GM19193 (cell line): ENCODE measurements around the gene CDH13.

Experiments used
- POLR2A ChIP-seq: IDR thresholded peaks from 4 replicates; pipeline ENCODE4 v1.6.1; 2011; ENCODE audit not compliant: insufficient read depth, insufficient read length; ENCODE audit errors: extremely low read depth

The CDH13 gene

DNA sequence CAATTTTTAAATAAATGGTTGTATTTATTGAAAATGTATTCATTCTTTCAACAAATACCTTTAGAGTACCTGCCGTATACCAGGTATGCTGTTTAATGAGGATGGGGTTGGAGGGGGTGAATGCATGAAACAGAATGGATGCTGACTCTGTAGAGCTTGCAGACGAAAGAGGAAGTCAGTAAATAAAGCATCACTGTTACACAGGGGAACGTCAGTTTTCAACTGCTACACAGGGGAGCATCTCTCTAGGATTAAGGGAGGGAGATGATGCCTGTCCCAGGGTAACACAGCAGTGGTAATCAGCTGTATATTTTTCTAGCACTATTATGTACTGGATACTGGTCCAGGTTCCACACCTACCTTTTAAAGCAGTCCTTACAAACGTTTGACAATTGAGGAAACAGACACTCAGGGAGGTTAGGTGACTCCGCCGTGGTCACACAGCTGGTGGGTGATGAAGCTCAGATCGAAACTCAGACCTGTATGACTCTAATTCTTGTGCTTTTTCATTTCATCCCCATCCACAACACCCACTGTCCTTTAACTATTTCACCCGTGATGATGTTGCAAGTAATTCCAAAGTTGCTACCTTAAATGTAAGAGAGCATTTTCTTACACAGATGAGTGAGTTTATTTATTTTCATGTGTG lies 728.9 kb downstream of the CDH13 start:
- TF ChIP-seq POLR2A, result no peak

- TF ChIP-seq POLR2A, result no peak
Observed at GRCh38 chr16:83356266-83356665, 729.5 kb downstream of the CDH13 start.

- no peak for TF ChIP-seq POLR2A
Observed at GRCh38 chr16:83356986-83357385, 730.2 kb downstream of the CDH13 start.

GRCh38 chr16:83363521-83363920 lies 736.8 kb downstream of the CDH13 start:
- no peak for TF ChIP-seq POLR2A

DNA sequence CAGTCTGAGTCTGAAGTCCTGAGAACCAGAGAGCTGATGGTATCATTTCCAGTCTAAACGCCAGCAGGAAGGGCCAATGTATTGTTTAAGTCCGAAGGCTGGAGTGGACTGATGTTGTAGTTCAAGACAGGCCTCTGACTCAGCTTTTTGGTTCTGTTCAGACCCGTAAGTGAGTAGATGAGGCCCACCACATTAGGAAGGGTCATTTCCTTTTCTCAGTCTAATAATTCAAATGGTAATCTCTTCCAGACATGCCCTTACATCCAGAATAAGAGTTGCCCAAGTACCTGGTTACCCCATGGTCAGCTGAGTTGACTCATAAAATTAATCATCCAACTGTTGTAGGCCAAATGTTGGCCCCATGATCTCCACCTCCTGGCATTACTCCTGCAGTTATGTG lies 738.4 kb downstream of the CDH13 start:
- no peak for TF ChIP-seq POLR2A

- no peak for TF ChIP-seq POLR2A
Observed at GRCh38 chr16:83366228-83366627, 739.5 kb downstream of the CDH13 start.

GRCh38 chr16:83374979-83375378 lies 748.2 kb downstream of the CDH13 start:
- TF ChIP-seq POLR2A, result no peak

GRCh38 chr16:83389751-83390150 lies 763.0 kb downstream of the CDH13 start:
- no peak for TF ChIP-seq POLR2A

- TF ChIP-seq POLR2A, result no peak
Observed at GRCh38 chr16:83390759-83391158, 764.0 kb downstream of the CDH13 start.

- no peak for TF ChIP-seq POLR2A
Observed at GRCh38 chr16:83392743-83393142, 766.0 kb downstream of the CDH13 start.

GRCh38 chr16:83393196-83393981 lies 766.6 kb downstream of the CDH13 start:
- no peak for TF ChIP-seq POLR2A

DNA sequence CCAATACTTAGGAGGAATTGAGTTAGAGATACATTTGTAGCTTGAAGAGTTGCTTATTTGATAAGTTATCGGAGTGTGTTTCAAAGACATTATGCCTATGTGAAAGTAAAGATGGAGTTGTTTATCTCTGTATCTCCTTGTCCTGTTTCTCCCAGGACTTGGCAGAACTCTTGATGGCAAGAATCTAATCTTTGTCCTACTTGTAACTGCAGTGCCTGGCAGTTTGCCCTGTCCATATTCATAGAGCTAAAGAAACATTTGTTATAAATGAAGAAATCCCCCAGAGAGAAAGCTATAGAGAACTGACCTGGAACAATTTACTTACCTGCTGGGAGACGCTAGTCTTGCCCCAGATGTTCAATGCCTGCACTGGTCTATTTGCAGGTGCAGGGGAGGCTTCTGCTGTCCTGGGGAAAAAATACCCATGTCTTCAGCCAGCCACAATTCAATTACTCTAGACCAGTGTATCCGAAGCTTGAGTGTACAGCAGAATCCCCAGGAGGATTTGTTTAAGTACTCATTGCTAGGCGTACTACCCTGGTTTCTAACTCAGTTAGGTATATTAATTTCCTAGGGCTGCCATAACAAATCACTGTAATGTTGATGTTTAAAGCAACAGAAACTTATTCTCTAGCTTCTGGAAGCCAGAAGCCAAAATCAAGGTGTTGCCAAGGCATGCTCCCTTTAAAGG lies 771.0 kb downstream of the CDH13 start:
- TF ChIP-seq POLR2A, result no peak

DNA sequence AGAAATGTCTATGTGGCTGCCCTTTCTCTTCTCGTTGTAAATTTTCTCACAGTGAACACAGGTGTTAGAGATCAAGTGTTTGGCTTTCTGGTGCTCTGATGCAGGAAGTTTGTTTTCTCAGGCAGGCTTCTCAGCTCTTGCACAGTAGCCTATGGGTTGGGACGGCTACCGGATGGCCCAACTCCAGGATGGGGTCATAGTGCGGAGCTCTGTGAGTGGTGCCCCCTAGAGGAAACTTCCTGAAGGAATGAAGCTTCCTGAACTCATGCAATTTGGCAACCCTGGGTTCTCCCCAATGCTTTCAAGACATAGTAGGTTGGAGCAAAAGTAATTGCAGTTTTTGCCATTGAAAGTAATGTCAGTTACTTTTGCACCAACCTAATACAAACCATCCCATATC lies 773.5 kb downstream of the CDH13 start:
- no peak for TF ChIP-seq POLR2A

GRCh38 chr16:83402160-83402814 lies 775.5 kb downstream of the CDH13 start:
- TF ChIP-seq POLR2A, result no peak

- TF ChIP-seq POLR2A, result no peak
Observed at GRCh38 chr16:83402967-83403366, 776.2 kb downstream of the CDH13 start.
